Measurements from ENCODE around the gene NIPA2. TPM values are rescaled to one million over a fixed set of nuclear protein-coding genes. Genes with fewer than 3 reads are reported as not detected.
A peak's percentile ranks its signal among the peaks of the same experiment; 100 is the strongest.

Gene NIPA2
- total RNA-seq (2013) = 65.2 TPM
- polyA plus RNA-seq (10 to 100 TPM; 26.7 to 75.8 (median 49.0) TPM), polyA minus RNA-seq (35.5 and 55.8 TPM in 2 replicates), total RNA-seq (48.3 to 128 (median 84.1) reads per million in 11 experiments)

DNA sequence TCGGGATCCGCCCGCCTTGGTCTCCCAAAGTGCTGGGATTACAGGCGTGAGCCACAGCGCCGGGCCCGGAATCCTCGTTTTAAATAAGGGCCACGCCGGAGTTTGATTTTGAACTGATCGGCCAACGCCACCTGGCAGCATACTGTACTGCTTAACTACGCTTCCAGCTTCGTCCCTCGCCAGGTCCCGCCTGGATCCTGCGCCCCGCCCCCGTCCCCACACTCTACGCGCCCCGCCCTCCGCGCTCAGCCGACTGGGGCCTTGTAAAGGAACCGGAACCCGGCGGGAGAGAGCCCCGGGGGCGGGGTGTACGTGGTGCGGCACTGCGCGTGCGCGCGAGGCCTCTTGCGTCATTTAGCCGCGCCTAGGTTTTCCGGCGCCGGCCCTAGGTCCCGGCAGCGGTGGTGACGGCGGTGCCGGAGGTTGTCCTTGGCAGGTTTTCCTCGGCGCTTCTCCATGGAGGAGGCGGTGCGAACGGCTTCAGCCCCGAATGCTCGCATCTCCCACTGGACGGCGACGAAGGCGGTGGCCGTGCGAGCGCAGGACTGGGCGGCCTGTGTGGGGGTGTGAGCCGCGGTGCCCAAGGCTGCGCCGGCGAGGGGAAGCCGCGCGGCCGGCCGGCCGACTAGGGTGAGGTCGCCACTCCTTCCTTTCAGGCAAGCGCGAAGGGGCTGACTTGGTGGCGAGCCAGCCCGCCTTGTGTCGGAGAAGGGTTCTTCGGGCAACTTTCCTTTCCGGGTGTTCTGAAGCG lies at the start of gene NIPA2:
Gene NIPA2, plus strand, starts transcription at position 375 of the 751 bp plus-strand sequence. CDS start 13,066 bp downstream, outside the sequence.
- TF ChIP-seq, protein P1, sequence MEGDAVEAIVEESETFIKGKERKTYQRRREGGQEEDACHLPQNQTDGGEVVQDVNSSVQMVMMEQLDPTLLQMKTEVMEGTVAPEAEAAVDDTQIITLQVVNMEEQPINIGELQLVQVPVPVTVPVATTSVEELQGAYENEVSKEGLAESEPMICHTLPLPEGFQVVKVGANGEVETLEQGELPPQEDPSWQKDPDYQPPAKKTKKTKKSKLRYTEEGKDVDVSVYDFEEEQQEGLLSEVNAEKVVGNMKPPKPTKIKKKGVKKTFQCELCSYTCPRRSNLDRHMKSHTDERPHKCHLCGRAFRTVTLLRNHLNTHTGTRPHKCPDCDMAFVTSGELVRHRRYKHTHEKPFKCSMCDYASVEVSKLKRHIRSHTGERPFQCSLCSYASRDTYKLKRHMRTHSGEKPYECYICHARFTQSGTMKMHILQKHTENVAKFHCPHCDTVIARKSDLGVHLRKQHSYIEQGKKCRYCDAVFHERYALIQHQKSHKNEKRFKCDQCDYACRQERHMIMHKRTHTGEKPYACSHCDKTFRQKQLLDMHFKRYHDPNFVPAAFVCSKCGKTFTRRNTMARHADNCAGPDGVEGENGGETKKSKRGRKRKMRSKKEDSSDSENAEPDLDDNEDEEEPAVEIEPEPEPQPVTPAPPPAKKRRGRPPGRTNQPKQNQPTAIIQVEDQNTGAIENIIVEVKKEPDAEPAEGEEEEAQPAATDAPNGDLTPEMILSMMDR (IDR thresholded peaks at IDR 0.05) = no peak
- DNase-seq = peak; percentile 96 to 99 (median 98)
- Mint-ChIP-seq H3K36me3 (peaks cover 11 to 17% of the 10 kb centered on the region in 2 donors), H3K4me3 (peak within 1 kb of the TSS; percentile 88 to 94), H3K27me3 (ENCODE audit: low read depth in 3 of 3) (peaks cover 0 to 3% (median 0%) of the 10 kb centered on the region in 3 donors), H3K27ac (peak within 1 kb of the TSS; percentile 92 to 95 (median 95)), H3K9me3 (peaks cover 0 to under 1% (median 0%) of the 10 kb centered on the region in 7 donors), H3K4me1 (peaks cover 37% of the 10 kb centered on the region)
- no peaks in the 10 kb centered on the region for H3K27me3 ChIP-seq (ENCODE audit: control insufficient read depth in 2 of 2, insufficient read depth in 2 of 2, low read length in 2 of 2)
- under 1% methylated on average over 83 of the region's 83 CpGs for WGBS (ENCODE audit: insufficient coverage)
- H2AFZ ChIP-seq (ENCODE audit: insufficient read depth, low read depth, low read length, poor library complexity, severe bottlenecking) = peak within 1 kb of the TSS; percentile 83
- peak within 1 kb of the TSS; percentile 96 for H3K27ac ChIP-seq (ENCODE audit: low read depth in 1 of 2, low read length in 2 of 2)
- peak within 1 kb of the TSS; percentile 93 for H3K4me2 ChIP-seq (replicated peaks; ENCODE audit: extremely low read depth, low read length, poor library complexity, severe bottlenecking)
- H3K4me1 ChIP-seq (ENCODE audit: control insufficient read depth in 1 of 2, insufficient read depth in 2 of 2, low read length in 2 of 2) = peaks cover 16 to 22% of the 10 kb centered on the region in 2 donors
- peak within 1 kb of the TSS; percentile 91 for H3K9ac ChIP-seq (ENCODE audit: insufficient read depth, low read length, poor library complexity, severe bottlenecking)
- peaks cover 2 to 12% of the 10 kb centered on the region in 2 donors for H3K36me3 ChIP-seq (replicated peaks in 1 of 2; ENCODE audit: control insufficient read depth in 1 of 2, insufficient read depth in 2 of 2, low read length in 2 of 2)
- no peaks in the 10 kb centered on the region for H3K9me3 ChIP-seq (replicated peaks in 1 of 2; ENCODE audit: control insufficient read depth in 1 of 2, insufficient read depth in 1 of 2, low read length in 2 of 2)
- intact Hi-C loops (cut with micrococcal nuclease) = loop anchor here in 1 of 2 donors (5.0 kb wide), 1 partner anchor 199 kb away; the partner anchor contains the start of gene TUBGCP5
- H3K4me3 ChIP-seq (replicated peaks in 1 of 3; ENCODE audit: low read depth in 2 of 3, low read length in 3 of 3) = peak within 1 kb of the TSS; percentile 88 to 98 (median 93)
- peaks cover 37% of the 10 kb centered on the region for H4K20me1 ChIP-seq (ENCODE audit: insufficient read depth, low read length)
- peaks cover 50% of the 10 kb centered on the region for H3K79me2 ChIP-seq (ENCODE audit: insufficient read depth, low read length)

DNA sequence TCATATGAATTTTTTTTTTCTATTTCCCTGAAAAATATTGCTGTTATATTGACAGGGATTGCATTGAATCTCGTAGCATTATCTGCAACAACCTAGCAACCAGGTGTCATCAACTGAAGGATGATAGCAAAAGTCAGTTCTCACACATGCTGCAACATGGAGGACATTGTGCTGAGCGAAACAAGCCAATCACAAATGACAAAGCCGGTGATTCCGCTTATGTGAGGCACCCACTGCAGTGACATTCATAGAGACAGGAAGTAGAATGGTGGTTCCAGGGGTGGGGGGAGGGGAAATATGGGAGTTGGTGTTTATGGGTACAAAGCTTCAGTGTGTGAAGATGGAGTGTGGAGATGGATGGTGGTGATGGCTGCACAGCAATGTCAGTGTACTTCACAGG lies 44.4 kb upstream of the NIPA2 start:
- H4K20me1 ChIP-seq (ENCODE audit: insufficient read depth, low read length) = no peaks in the 10 kb centered on the region
- DNase-seq = no peak
- H3K36me3 ChIP-seq (replicated peaks in 1 of 2; ENCODE audit: control insufficient read depth in 1 of 2, insufficient read depth in 2 of 2, low read length in 2 of 2) = no peaks in the 10 kb centered on the region
- H3K9ac ChIP-seq (ENCODE audit: insufficient read depth, low read length, poor library complexity, severe bottlenecking) = no peak overlapping the region
- no peak overlapping the region for H2AFZ ChIP-seq (ENCODE audit: insufficient read depth, low read depth, low read length, poor library complexity, severe bottlenecking)
- H3K36me3 Mint-ChIP-seq = peaks cover 0 to 4% of the 10 kb centered on the region in 2 donors
- no peak overlapping the region for H3K4me2 ChIP-seq (replicated peaks; ENCODE audit: extremely low read depth, low read length, poor library complexity, severe bottlenecking)
- H3K27me3 Mint-ChIP-seq (ENCODE audit: low read depth in 3 of 3) = peaks cover 1 to 2% (median 2%) of the 10 kb centered on the region in 3 donors
- peaks cover 5 to 6% of the 10 kb centered on the region in 2 donors for H3K9me3 ChIP-seq (replicated peaks in 1 of 2; ENCODE audit: control insufficient read depth in 1 of 2, insufficient read depth in 1 of 2, low read length in 2 of 2)
- H3K4me3 ChIP-seq (replicated peaks in 1 of 3; ENCODE audit: low read depth in 2 of 3, low read length in 3 of 3) = no peak overlapping the region
- H3K79me2 ChIP-seq (ENCODE audit: insufficient read depth, low read length) = no peaks in the 10 kb centered on the region
- no peaks in the 10 kb centered on the region for H3K4me1 Mint-ChIP-seq
- H3K4me3 Mint-ChIP-seq = no peak overlapping the region
- no peaks in the 10 kb centered on the region for H3K4me1 ChIP-seq (ENCODE audit: control insufficient read depth in 1 of 2, insufficient read depth in 2 of 2, low read length in 2 of 2)
- intact Hi-C loops (cut with micrococcal nuclease) = no loop called here
- H3K27me3 ChIP-seq (ENCODE audit: control insufficient read depth in 2 of 2, insufficient read depth in 2 of 2, low read length in 2 of 2) = no peaks in the 10 kb centered on the region
- TF ChIP-seq, protein P1 (IDR thresholded peaks at IDR 0.05) = no peak
- H3K27ac Mint-ChIP-seq = no peak overlapping the region
- H3K27ac ChIP-seq (ENCODE audit: low read depth in 1 of 2, low read length in 2 of 2) = no peak overlapping the region
- WGBS (ENCODE audit: insufficient coverage) = 89% methylated on average over 3 of the region's 4 CpGs
- H3K9me3 Mint-ChIP-seq = peaks cover 5 to 22% (median 8%) of the 10 kb centered on the region in 7 donors
